PFSK-1 (cell line): ENCODE results near the gene ANKIB1.
A peak's percentile ranks its signal among the peaks of the same experiment; 100 is the strongest.

Source experiments
- FOXP2 ChIP-seq: optimal IDR thresholded peaks from 2 replicates; pipeline ENCODE3; 2011; ENCODE audit warnings: borderline replicate concordance, control low read depth, inconsistent platforms; ENCODE audit not compliant: insufficient read depth; ENCODE audit errors: extremely low read length, extremely low read depth
- POLR2AphosphoS5 ChIP-seq: IDR thresholded peaks from 2 replicates; pipeline ENCODE4 v1.6.1; 2012; ENCODE audit warnings: low read depth, mild to moderate bottlenecking, control low read depth, low read length, moderate library complexity
- SIN3A ChIP-seq: IDR thresholded peaks from 2 replicates; pipeline ENCODE4 v1.6.1; 2012; ENCODE audit warnings: mild to moderate bottlenecking, low read length, moderate library complexity, borderline replicate concordance; ENCODE audit not compliant: insufficient read depth
- TAF1 ChIP-seq: IDR thresholded peaks from 2 replicates; pipeline ENCODE4 v1.6.1; 2012; ENCODE audit warnings: low read length, control low read depth, borderline replicate concordance; ENCODE audit not compliant: insufficient read depth
- TF ChIP-seq, protein P1 (sequence below), 2 experiments: IDR thresholded peaks; 2 replicates each; pipeline versions ENCODE4 v1.6.1 to v1.8.0; 2011 to 2012; ENCODE audit warnings: low read depth in 2 of 2, low read length in 2 of 2, control low read depth in 1 of 2, inconsistent platforms in 1 of 2, mild to moderate bottlenecking in 1 of 2, moderate library complexity in 1 of 2; ENCODE audit not compliant: insufficient read depth in 1 of 2

The ANKIB1 gene

DNA sequence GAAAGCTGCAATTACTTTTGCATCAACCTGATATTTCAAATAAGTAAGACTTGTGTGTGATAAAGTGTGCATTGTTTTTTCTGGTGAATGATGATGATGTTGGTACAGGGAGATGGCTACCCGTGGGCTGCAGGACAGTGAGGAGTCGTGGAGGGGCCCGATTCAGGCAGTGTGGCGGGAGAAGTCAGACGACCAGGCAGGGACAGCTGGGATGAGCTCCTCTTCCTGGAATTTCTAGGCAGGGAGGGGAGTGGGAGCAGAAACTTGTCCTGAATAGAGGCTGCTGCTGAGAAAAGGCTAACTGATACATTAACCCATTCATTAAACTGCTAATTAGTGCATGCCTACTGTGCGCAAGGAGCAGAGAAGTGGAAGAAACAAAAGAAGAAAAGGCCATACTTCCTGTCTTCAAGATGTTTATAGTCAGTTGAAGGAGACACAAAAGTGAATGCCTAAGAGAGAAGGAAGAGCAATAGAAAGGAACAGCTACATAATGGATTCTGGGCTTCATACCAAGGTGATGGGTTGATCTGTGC is 192.2 kb downstream of the ANKIB1 start:
- no peak for TF ChIP-seq SIN3A
- TF ChIP-seq FOXP2: no peak
- no peak for TF ChIP-seq TAF1
- TF ChIP-seq POLR2AphosphoS5: no peak
- TF ChIP-seq, protein P1, sequence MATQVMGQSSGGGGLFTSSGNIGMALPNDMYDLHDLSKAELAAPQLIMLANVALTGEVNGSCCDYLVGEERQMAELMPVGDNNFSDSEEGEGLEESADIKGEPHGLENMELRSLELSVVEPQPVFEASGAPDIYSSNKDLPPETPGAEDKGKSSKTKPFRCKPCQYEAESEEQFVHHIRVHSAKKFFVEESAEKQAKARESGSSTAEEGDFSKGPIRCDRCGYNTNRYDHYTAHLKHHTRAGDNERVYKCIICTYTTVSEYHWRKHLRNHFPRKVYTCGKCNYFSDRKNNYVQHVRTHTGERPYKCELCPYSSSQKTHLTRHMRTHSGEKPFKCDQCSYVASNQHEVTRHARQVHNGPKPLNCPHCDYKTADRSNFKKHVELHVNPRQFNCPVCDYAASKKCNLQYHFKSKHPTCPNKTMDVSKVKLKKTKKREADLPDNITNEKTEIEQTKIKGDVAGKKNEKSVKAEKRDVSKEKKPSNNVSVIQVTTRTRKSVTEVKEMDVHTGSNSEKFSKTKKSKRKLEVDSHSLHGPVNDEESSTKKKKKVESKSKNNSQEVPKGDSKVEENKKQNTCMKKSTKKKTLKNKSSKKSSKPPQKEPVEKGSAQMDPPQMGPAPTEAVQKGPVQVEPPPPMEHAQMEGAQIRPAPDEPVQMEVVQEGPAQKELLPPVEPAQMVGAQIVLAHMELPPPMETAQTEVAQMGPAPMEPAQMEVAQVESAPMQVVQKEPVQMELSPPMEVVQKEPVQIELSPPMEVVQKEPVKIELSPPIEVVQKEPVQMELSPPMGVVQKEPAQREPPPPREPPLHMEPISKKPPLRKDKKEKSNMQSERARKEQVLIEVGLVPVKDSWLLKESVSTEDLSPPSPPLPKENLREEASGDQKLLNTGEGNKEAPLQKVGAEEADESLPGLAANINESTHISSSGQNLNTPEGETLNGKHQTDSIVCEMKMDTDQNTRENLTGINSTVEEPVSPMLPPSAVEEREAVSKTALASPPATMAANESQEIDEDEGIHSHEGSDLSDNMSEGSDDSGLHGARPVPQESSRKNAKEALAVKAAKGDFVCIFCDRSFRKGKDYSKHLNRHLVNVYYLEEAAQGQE (IDR thresholded peaks at IDR 0.05; ENCODE audit: insufficient read depth in 1 of 2, low read depth in 2 of 2, low read length in 2 of 2): no peak

DNA sequence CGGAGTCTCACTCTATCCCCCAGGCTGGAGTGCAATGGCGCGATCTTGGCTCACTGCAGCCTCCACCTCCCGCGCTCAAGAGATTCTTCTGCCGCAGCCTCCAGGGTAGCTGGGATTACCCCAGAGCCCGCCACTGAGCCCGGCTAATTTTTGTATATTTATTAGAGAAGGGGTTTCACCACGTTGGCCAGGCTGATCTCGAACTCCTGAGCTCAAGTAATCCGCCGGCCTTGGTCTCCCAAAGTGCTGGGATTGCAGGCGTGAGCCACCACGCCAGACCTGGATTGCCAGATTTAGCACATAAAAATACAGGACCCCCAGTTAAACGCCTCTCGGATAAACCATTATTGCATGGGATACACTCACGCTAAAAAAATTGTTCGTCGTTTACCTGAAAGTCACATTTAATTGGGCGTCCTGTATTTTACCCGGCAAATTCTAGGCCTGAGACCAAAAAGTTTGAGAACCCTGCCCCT is 201.1 kb downstream of the ANKIB1 start:
- no peak for TF ChIP-seq POLR2AphosphoS5
- no peak for TF ChIP-seq TAF1
- TF ChIP-seq, protein P1 (IDR thresholded peaks at IDR 0.05; ENCODE audit: insufficient read depth in 1 of 2, low read depth in 2 of 2, low read length in 2 of 2): no peak
- TF ChIP-seq FOXP2: no peak
- TF ChIP-seq SIN3A: no peak

GRCh38 chr7:92447345-92448204 is 201.8 kb downstream of the ANKIB1 start, which contains the start of gene GATAD1:
Gene GATAD1, plus strand, starts transcription at chr7:92447482. Its CDS starts 248 bp downstream, at chr7:92447730.
- no peak; the same call in 1 of the 2 replicates for TF ChIP-seq SIN3A
- TF ChIP-seq TAF1: 0 out of 2 replicates have a peak, but pooled peaks have one; percentile 40
- TF ChIP-seq, protein P1 (IDR thresholded peaks at IDR 0.05; ENCODE audit: insufficient read depth in 1 of 2, low read depth in 2 of 2, low read length in 2 of 2): 0 out of 4 replicates have a peak, but pooled peaks of 1 of the 2 experiments have one; percentile 9
- TF ChIP-seq POLR2AphosphoS5: peak; percentile 93

DNA sequence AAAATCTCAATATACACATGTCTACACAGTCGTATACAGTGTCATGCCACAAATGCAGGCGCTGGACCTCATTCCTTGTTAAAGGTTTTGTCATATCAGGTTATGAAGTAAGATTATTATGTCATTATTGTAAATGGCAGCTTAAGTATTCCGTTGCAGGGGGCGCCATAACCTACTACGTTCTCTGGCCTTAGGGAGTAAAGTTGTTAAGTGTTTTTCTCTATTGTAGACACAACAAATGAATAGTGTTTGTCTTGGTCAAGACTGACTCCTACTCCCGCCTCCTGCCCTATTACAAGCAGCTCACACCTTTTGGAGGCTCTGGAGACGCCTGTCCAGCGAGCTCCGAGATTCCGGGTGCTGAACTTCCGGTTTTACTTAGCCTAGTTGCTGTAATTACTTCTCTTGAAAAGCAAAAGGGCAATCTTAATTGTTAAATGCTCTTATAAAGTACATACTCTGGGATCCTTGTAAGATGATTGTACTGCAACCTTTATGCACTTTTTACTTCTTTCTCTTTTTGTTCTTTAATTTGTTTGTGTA is 202.5 kb downstream of the ANKIB1 start:
- TF ChIP-seq POLR2AphosphoS5 (peak; percentile 38; the same call in 1 of the 2 replicates), SIN3A (0 out of 2 replicates have a peak, but pooled peaks have one; percentile 16)
- TF ChIP-seq, protein P1 (IDR thresholded peaks at IDR 0.05; ENCODE audit: insufficient read depth in 1 of 2, low read depth in 2 of 2, low read length in 2 of 2): no peak
